Measurements from ENCODE around the gene PEPD.

Gene PEPD

GRCh38 chr19:33437393-33437820, 84.2 kb downstream of the PEPD start:
- CTCF ChIA-PET: interaction anchor here (0.6 kb wide), 1 partner anchor 296 kb away, joined by 5 read pairs; no protein-coding TSS in a partner anchor
- no peak for DNase-seq (ENCODE audit: low spot score)

GRCh38 chr19:33436360-33437345, 84.9 kb downstream of the PEPD start:
- ChIA-PET POLR2A (ENCODE audit: low non-redundant PET) (no interaction called here), CTCF (no interaction called here)
- DNase-seq (ENCODE audit: low spot score): no peak
- no peak for TF ChIP-seq CTCF (conservative IDR thresholded peaks at IDR 0.05; ENCODE audit: low read depth)
- H3K27ac ChIP-seq: no peak overlapping the region

More at GRCh38 chr19:33437393-33437820, 84.2 kb downstream of the PEPD start:
- POLR2A ChIA-PET (ENCODE audit: low non-redundant PET): no interaction called here
- no peak overlapping the region for H3K27ac ChIP-seq
- TF ChIP-seq CTCF (conservative IDR thresholded peaks at IDR 0.05; ENCODE audit: low read depth): no peak

GRCh38 chr19:33435706-33436359, 85.8 kb downstream of the PEPD start:
- no peak for DNase-seq (ENCODE audit: low spot score)
- no peak overlapping the region for H3K27ac ChIP-seq
- TF ChIP-seq CTCF (conservative IDR thresholded peaks at IDR 0.05; ENCODE audit: low read depth): no peak
- ChIA-PET POLR2A (ENCODE audit: low non-redundant PET) (no interaction called here), CTCF (no interaction called here)

GRCh38 chr19:33434886-33435705, 86.5 kb downstream of the PEPD start:
- POLR2A ChIA-PET (ENCODE audit: low non-redundant PET): no interaction called here
- CTCF ChIA-PET: interaction anchor here (1.0 kb wide), 1 partner anchor 343 kb away, joined by 4 read pairs; no protein-coding TSS in a partner anchor
- H3K27ac ChIP-seq: no peak overlapping the region
- TF ChIP-seq CTCF (conservative IDR thresholded peaks at IDR 0.05; ENCODE audit: low read depth): no peak
- DNase-seq (ENCODE audit: low spot score): peak; percentile 14

- DNase-seq (ENCODE audit: low spot score): no peak
- no peak for TF ChIP-seq CTCF (conservative IDR thresholded peaks at IDR 0.05; ENCODE audit: low read depth)
- no peak overlapping the region for H3K27ac ChIP-seq
- CTCF ChIA-PET: interaction anchor here (0.6 to 1.0 kb wide), 2 partner anchors 38 to 344 kb away, joined by 3 to 4 read pairs; no protein-coding TSS in a partner anchor
- POLR2A ChIA-PET (ENCODE audit: low non-redundant PET): no interaction called here
Measured at GRCh38 chr19:33434069-33434885, 87.3 kb downstream of the PEPD start.
